Fibroblast of peridontal ligament (primary cell): ENCODE results near the gene SEC61B.

Experiments
- DNase-seq: peaks from one replicate; pipeline ENCODE4 v3.0.0-alpha.2; 2010; ENCODE audit errors: extremely low read depth

The SEC61B gene

GRCh38 chr9:99272836-99273235 is 50.8 kb downstream of the SEC61B start:
- no peak for DNase-seq

GRCh38 chr9:99274016-99274415 is 51.9 kb downstream of the SEC61B start:
- no peak for DNase-seq

GRCh38 chr9:99274495-99274894 is 52.4 kb downstream of the SEC61B start:
- no peak for DNase-seq
